Fibroblast of the aortic adventitia (primary cell): ENCODE measurements around the gene AHNAK2. TPM values are rescaled to one million over a fixed set of nuclear protein-coding genes. Genes with fewer than 3 reads are reported as not detected.

Experiments used
- DNase-seq: peaks from one replicate; pipeline ENCODE4 v3.0.0-alpha.2; 2010; ENCODE audit warnings: low read depth
- H3K4me3 ChIP-seq: 2 replicates; pipeline ENCODE4 v1.5.1; 2011; ENCODE audit warnings: low read depth, mild to moderate bottlenecking, control low read depth, low read length, moderate library complexity
- CTCF ChIP-seq: IDR thresholded peaks from 2 replicates; pipeline ENCODE4 v1.5.1; 2011; ENCODE audit warnings: mild to moderate bottlenecking, low read length, control low read depth, inconsistent platforms; ENCODE audit not compliant: insufficient read depth
- total RNA-seq: library from RNA; depleted of rRNA; stranded (reverse); fragments of >200 nt; gene quantifications from 2 replicates; pipeline ENCODE4 v1.2.3, GENCODE V29; 2012; ENCODE audit warnings: low replicate concordance

The AHNAK2 gene
- total RNA-seq, 1 donor = 164 TPM

GRCh38 chr14:104968153-104968527, 10.0 kb downstream of the AHNAK2 start:
- peak; percentile 60 for DNase-seq
- no peak for TF ChIP-seq CTCF
- peak overlapping the region; percentile 80 for H3K4me3 ChIP-seq

- TF ChIP-seq CTCF = peak; percentile 3
- H3K4me3 ChIP-seq = peak overlapping the region; percentile 80
- DNase-seq = peak; percentile 45
Observed at GRCh38 chr14:104967386-104968152, 10.6 kb downstream of the AHNAK2 start.

GRCh38 chr14:104966981-104967385, 11.2 kb downstream of the AHNAK2 start:
- DNase-seq = no peak
- no peak for TF ChIP-seq CTCF
- peak overlapping the region; percentile 80 for H3K4me3 ChIP-seq

GRCh38 chr14:104966261-104966865, 11.8 kb downstream of the AHNAK2 start:
- no peak overlapping the region for H3K4me3 ChIP-seq
- TF ChIP-seq CTCF = no peak

GRCh38 chr14:104965561-104966231, 12.5 kb downstream of the AHNAK2 start:
- no peak for TF ChIP-seq CTCF
- DNase-seq = no peak
- H3K4me3 ChIP-seq = no peak overlapping the region

More at GRCh38 chr14:104966261-104966865, 11.8 kb downstream of the AHNAK2 start:
- DNase-seq = no peak

- DNase-seq = no peak
- no peak overlapping the region for H3K4me3 ChIP-seq
- no peak for TF ChIP-seq CTCF
Observed at GRCh38 chr14:104964546-104964945, 13.6 kb downstream of the AHNAK2 start.
